HEK293T (cell line): ENCODE results near the gene PPFIA3.

Experiments used
- BHLHE40 ChIP-seq: fragments of 450-650 bp; IDR thresholded peaks from 2 replicates; pipeline ENCODE4 v1.6.1; 2016; ENCODE audit warnings: mild to moderate bottlenecking, moderate library complexity, borderline replicate concordance
- CTBP1 ChIP-seq: fragments of 450-650 bp; IDR thresholded peaks from 2 replicates; pipeline ENCODE4 v1.6.1; 2016; ENCODE audit warnings: borderline replicate concordance
- FOXK2 ChIP-seq: fragments of 450-650 bp; IDR thresholded peaks from 2 replicates; pipeline ENCODE4 v1.6.1; 2016; ENCODE audit warnings: mild to moderate bottlenecking
- SP1 ChIP-seq: fragments of 450-650 bp; IDR thresholded peaks from 2 replicates; pipeline ENCODE4 v1.6.1; 2017
- ZNF384 ChIP-seq: fragments of 450-650 bp; IDR thresholded peaks from 2 replicates; pipeline ENCODE4 v1.6.1; 2016

DNA sequence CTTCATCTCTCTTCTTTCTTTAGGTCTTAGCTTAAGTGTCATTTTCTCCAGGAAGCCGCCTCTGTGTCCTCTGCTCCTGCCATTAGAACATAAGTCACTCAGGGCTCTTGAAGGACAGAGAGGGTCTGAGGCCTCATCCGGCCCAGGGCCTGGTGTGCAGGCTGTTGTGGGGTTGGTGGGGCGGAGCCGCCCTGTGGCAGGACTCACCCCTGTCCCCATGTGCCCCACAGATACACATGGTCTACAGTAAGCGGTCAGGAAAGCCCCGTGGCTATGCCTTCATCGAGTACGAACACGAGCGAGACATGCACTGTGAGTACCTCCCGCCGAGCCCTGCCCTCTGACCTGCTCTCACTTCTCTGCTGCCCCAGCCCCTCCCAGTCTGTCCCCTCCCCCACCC is 18.2 kb upstream of the PPFIA3 start:
- TF ChIP-seq BHLHE40 (no peak), CTBP1 (no peak), SP1 (no peak), FOXK2 (no peak), ZNF384 (no peak)
